Neuronal stem cell (in vitro differentiated cells): ENCODE results near the gene TBPL2. TPM values are rescaled to one million over a fixed set of nuclear protein-coding genes. Genes with fewer than 3 reads are reported as not detected.

Experiments used
- DNase-seq: peaks from one replicate; pipeline ENCODE4 v3.0.0-alpha.2; 2013; ENCODE audit warnings: low spot score
- H2AFZ ChIP-seq: one replicate; pipeline ENCODE4 v1.6.1; 2013; ENCODE audit warnings: mild to moderate bottlenecking, low read length, inconsistent platforms
- H2AK5ac ChIP-seq: 2 replicates; pipeline ENCODE4 v1.6.1; 2013; ENCODE audit warnings: low read depth, mild to moderate bottlenecking, inconsistent platforms, low read length, moderate library complexity, mixed read lengths
- H2BK120ac ChIP-seq: 2 replicates; pipeline ENCODE4 v1.6.1; 2013; ENCODE audit warnings: low read depth, mild to moderate bottlenecking, inconsistent platforms, low read length, moderate library complexity, mixed read lengths
- H2BK12ac ChIP-seq: one replicate; pipeline ENCODE4 v1.6.1; 2013; ENCODE audit warnings: low read length, inconsistent platforms
- H2BK15ac ChIP-seq: 2 replicates; pipeline ENCODE4 v1.6.1; 2013; ENCODE audit warnings: mild to moderate bottlenecking, low read length, inconsistent platforms, mixed read lengths
- H2BK5ac ChIP-seq: one replicate; pipeline ENCODE4 v1.6.1; 2013; ENCODE audit warnings: inconsistent platforms, mild to moderate bottlenecking, low read length, moderate library complexity
- H3K14ac ChIP-seq: one replicate; pipeline ENCODE4 v1.6.1; 2013; ENCODE audit warnings: low read length, inconsistent platforms
- H3K18ac ChIP-seq: 2 replicates; pipeline ENCODE4 v1.6.1; 2013; ENCODE audit warnings: low read length, inconsistent platforms
- H3K23ac ChIP-seq: 2 replicates; pipeline ENCODE4 v1.6.1; 2013; ENCODE audit warnings: low read depth, mild to moderate bottlenecking, mixed read lengths, low read length, inconsistent platforms; ENCODE audit not compliant: poor library complexity
- H3K27ac ChIP-seq: replicated peaks from 3 replicates; pipeline ENCODE4 v1.5.1; 2013; ENCODE audit warnings: low read length, inconsistent platforms
- H3K27me3 ChIP-seq, 3 experiments: 2 replicates each; pipeline ENCODE4 v1.6.1; 2013; ENCODE audit warnings: low read length in 3 of 3, mild to moderate bottlenecking in 2 of 3, inconsistent platforms in 1 of 3, low read depth in 1 of 3, mixed read lengths in 1 of 3, moderate library complexity in 1 of 3; ENCODE audit not compliant: control insufficient read depth in 3 of 3, insufficient read depth in 3 of 3
- H3K36me3 ChIP-seq, 2 donors: replicated peaks in 1 of 2; 2 replicates each; pipeline ENCODE4 v1.6.1; 2013; ENCODE audit warnings: low read length in 2 of 2; ENCODE audit not compliant: control insufficient read depth in 2 of 2, insufficient read depth in 2 of 2
- H3K4ac ChIP-seq: 2 replicates; pipeline ENCODE4 v1.6.1; 2013; ENCODE audit warnings: inconsistent platforms, mild to moderate bottlenecking, low read length, moderate library complexity
- H3K4me1 ChIP-seq, 2 donors: 1 replicate in 1 of 2; 2 replicates in 1 of 2; pipeline ENCODE4 v1.6.1; 2013; ENCODE audit warnings: low read length in 2 of 2, low read depth in 1 of 2; ENCODE audit not compliant: control insufficient read depth in 2 of 2, insufficient read depth in 1 of 2
- H3K4me2 ChIP-seq: one replicate; pipeline ENCODE4 v1.6.1; 2013; ENCODE audit warnings: mild to moderate bottlenecking, low read length, inconsistent platforms; ENCODE audit not compliant: insufficient read depth, poor library complexity, severe bottlenecking
- H3K4me3 ChIP-seq, 2 donors: 2 replicates each; pipeline ENCODE4 v1.5.1; 2013; ENCODE audit warnings: low read length in 2 of 2, mild to moderate bottlenecking in 2 of 2, inconsistent platforms in 1 of 2, moderate library complexity in 1 of 2
- H3K79me1 ChIP-seq: one replicate; pipeline ENCODE4 v1.6.1; 2013; ENCODE audit warnings: low read depth, mild to moderate bottlenecking, inconsistent platforms, low read length, moderate library complexity
- H3K9ac ChIP-seq: one replicate; pipeline ENCODE4 v1.6.1; 2013; ENCODE audit warnings: mild to moderate bottlenecking, low read depth, low read length, inconsistent platforms; ENCODE audit not compliant: poor library complexity
- H3K9me3 ChIP-seq, 2 donors: replicated peaks in 1 of 2; 2 replicates each; pipeline versions ENCODE3 to v1.6.1; 2013; ENCODE audit warnings: low read length in 2 of 2, mild to moderate bottlenecking in 2 of 2, inconsistent platforms in 1 of 2, low read depth in 1 of 2, mixed read lengths in 1 of 2, moderate library complexity in 1 of 2; ENCODE audit not compliant: control insufficient read depth in 2 of 2, insufficient read depth in 1 of 2
- H4K8ac ChIP-seq: one replicate; pipeline ENCODE4 v1.6.1; 2013; ENCODE audit warnings: low read depth, mild to moderate bottlenecking, inconsistent platforms, low read length, moderate library complexity
- H4K91ac ChIP-seq: one replicate; pipeline ENCODE4 v1.6.1; 2013; ENCODE audit warnings: low read length, low read depth, mild to moderate bottlenecking, inconsistent platforms; ENCODE audit not compliant: poor library complexity
- WGBS, 2 donors: extraction: QIAGEN DNeasy Blood & Tissue Kit; methylation state at CpG; one replicate each; pipeline ENCODE4 v1.1.7; 2013; ENCODE audit warnings: missing lambda C conversion rate in 2 of 2, mixed read lengths in 1 of 2; ENCODE audit not compliant: insufficient read length in 2 of 2, insufficient replicate concordance in 1 of 2; ENCODE audit errors: extremely low coverage in 2 of 2; 5-methylcytosine and 5-hydroxymethylcytosine counted together
- polyA plus RNA-seq, 2 experiments: library from polyadenylated mRNA; stranded (reverse); fragments of 200-250 nt; gene quantifications; one replicate each; pipeline ENCODE4 v1.2.3, GENCODE V29; 2013

Gene TBPL2
- 0.13 TPM for polyA plus RNA-seq (2013, experiment 1 of 2)
- polyA plus RNA-seq (2013, experiment 2 of 2), result 0.15 TPM

DNA sequence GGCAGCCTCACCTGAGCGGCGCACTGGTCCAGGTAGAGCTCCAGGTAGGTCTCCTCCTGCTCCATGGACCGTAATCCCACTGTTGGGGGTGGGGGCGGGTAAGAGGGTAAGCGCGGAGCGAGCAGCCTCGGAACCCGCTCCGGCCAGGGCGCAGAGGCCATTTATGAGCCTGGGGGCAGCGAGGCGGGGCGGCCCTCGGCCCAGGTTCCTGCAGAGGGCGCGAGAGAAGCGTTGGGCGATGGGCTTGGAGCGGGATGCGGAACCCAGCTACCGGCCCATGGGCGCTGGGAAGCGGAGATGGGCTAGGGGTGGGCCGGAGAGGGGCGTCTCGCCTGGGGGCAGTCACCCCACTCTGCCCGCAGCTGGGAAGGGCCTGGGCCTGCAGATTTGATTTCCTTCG is at the start of gene TBPL2:
TBPL2 (minus strand) TSS at position 232 of the 400 bp plus-strand sequence; CDS start at position 65, 167 bp downstream.
- no peak within 1 kb of the TSS for H2AK5ac ChIP-seq
- WGBS, 2 donors, result no CpG with 5 or more reads among the region's 29 CpGs
- H2BK120ac ChIP-seq, result peak within 1 kb of the TSS; percentile 72
- H4K91ac ChIP-seq, result no peak within 1 kb of the TSS
- peak within 1 kb of the TSS; percentile 43 for H4K8ac ChIP-seq
- no peaks in the 10 kb centered on the region for H3K79me1 ChIP-seq
- no peak within 1 kb of the TSS for H3K4me2 ChIP-seq
- no peak within 1 kb of the TSS for H3K9ac ChIP-seq
- H3K27ac ChIP-seq, result no peak within 1 kb of the TSS
- H2BK15ac ChIP-seq, result no peak within 1 kb of the TSS
- no peak within 1 kb of the TSS for H3K4ac ChIP-seq
- H3K27me3 ChIP-seq, result peaks cover 0 to 12% (median 0%) of the 10 kb centered on the region in 3 experiments
- H3K4me1 ChIP-seq, result peaks cover 0 to 5% of the 10 kb centered on the region in 2 donors
- H3K14ac ChIP-seq, result no peak within 1 kb of the TSS
- no peak within 1 kb of the TSS for H3K23ac ChIP-seq
- H3K9me3 ChIP-seq, result no peaks in the 10 kb centered on the region
- no peak within 1 kb of the TSS for H3K4me3 ChIP-seq
- DNase-seq, result no peak
- no peak within 1 kb of the TSS for H2BK12ac ChIP-seq
- peak within 1 kb of the TSS; percentile 1 for H2AFZ ChIP-seq
- H3K36me3 ChIP-seq, result no peaks in the 10 kb centered on the region
- peak within 1 kb of the TSS; percentile 13 for H3K18ac ChIP-seq
- H2BK5ac ChIP-seq, result no peak within 1 kb of the TSS

- Histone ChIP-seq H2AFZ (peak overlapping the region; percentile 39), H2BK12ac (no peak overlapping the region), H3K27ac (no peak overlapping the region), H3K9ac (no peak overlapping the region), H4K8ac (no peak overlapping the region), H2BK15ac (no peak overlapping the region), H2BK120ac (no peak overlapping the region), H3K23ac (no peak overlapping the region), H3K9me3 (no peaks in the 10 kb centered on the region), H3K27me3 (no peaks in the 10 kb centered on the region), H3K4me1 (peaks cover 0 to 2% of the 10 kb centered on the region in 2 donors), H3K36me3 (no peaks in the 10 kb centered on the region), H3K79me1 (no peaks in the 10 kb centered on the region), H3K4me3 (no peak overlapping the region), H3K14ac (no peak overlapping the region), H3K4ac (no peak overlapping the region), H3K4me2 (no peak overlapping the region), H3K18ac (no peak overlapping the region), H2AK5ac (no peak overlapping the region), H2BK5ac (no peak overlapping the region), H4K91ac (no peak overlapping the region)
- no peak for DNase-seq
- WGBS, 2 donors, result no CpG with 5 or more reads among the region's 4 CpGs
Measured at GRCh38 chr14:55488204-55488603, 47.8 kb upstream of the TBPL2 start.

DNA sequence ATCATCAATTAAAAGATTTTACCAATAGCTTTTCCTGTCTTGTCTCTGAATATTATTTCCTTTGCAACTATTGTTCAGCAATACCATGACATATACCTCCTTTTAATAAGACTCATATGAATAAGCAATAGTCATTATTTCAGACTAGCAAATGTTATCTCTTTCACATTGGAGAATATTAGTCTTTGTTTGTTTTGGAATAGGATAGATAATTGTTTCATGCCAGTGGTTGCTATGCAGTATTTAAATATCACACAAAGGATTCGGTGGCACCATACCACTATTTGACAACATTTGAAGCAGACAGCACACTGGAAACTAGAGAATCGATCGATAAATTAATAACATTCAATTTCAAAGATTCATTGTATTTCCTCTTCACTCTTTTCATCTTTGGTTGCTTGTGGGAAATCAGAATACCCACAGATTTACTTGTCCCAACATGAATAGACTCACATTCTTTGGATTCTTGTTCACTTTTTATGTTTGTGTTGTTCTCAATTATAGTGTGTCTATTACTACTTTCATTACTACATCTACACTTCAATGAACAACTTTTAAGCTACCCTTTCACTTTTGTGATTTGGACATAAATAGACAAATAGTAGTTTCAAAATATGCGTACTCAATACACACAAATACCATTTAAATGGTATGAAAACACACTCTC is 42.7 kb upstream of the TBPL2 start:
- Histone ChIP-seq H3K4me3 (no peak overlapping the region), H3K18ac (no peak overlapping the region), H2AK5ac (no peak overlapping the region), H3K4ac (no peak overlapping the region), H3K4me1 (peaks cover 0 to 10% of the 10 kb centered on the region in 2 donors), H3K9me3 (no peaks in the 10 kb centered on the region), H3K9ac (no peak overlapping the region), H3K14ac (no peak overlapping the region), H3K79me1 (no peaks in the 10 kb centered on the region), H2AFZ (no peak overlapping the region), H4K91ac (no peak overlapping the region), H2BK12ac (no peak overlapping the region), H2BK120ac (no peak overlapping the region), H3K23ac (no peak overlapping the region), H3K27ac (no peak overlapping the region), H3K27me3 (no peaks in the 10 kb centered on the region), H3K36me3 (no peaks in the 10 kb centered on the region), H3K4me2 (no peak overlapping the region), H2BK5ac (no peak overlapping the region), H2BK15ac (no peak overlapping the region), H4K8ac (no peak overlapping the region)
- no CpG with 5 or more reads among the region's 4 CpGs for WGBS, 2 donors
- DNase-seq, result no peak

DNA sequence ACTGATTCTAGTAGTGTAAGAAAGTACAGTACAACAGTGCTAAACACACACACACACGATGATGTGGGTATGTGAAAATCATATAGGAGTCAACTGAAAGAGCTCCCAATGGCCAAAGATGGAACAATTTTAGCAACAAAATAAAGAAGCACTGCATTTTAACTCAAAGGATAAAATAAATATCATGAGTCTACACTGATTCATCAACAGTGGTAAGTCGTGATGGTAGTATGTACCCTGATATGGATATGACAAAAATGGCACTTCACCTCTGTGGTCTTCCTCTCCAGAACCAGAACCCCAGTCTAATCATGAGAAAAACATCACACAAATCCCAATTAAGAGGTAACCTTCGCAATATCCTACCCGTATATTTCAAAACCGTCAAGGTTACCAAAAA is 41.4 kb upstream of the TBPL2 start:
- no CpG with 5 or more reads among the region's 5 CpGs for WGBS, 2 donors
- Histone ChIP-seq H3K4me2 (no peak overlapping the region), H3K79me1 (no peaks in the 10 kb centered on the region), H3K18ac (no peak overlapping the region), H2BK120ac (no peak overlapping the region), H2BK12ac (no peak overlapping the region), H3K4ac (no peak overlapping the region), H3K4me3 (no peak overlapping the region), H3K27me3 (no peaks in the 10 kb centered on the region), H4K91ac (no peak overlapping the region), H3K4me1 (peaks cover 0 to 10% of the 10 kb centered on the region in 2 donors), H3K9me3 (no peaks in the 10 kb centered on the region), H2AK5ac (no peak overlapping the region), H3K36me3 (no peaks in the 10 kb centered on the region), H3K23ac (no peak overlapping the region), H2BK5ac (no peak overlapping the region), H3K14ac (no peak overlapping the region), H2BK15ac (no peak overlapping the region), H3K27ac (no peak overlapping the region), H2AFZ (no peak overlapping the region), H3K9ac (no peak overlapping the region), H4K8ac (no peak overlapping the region)
- no peak for DNase-seq
